ENCODE measurements around the gene SAMD14. TPM values are rescaled to one million over a fixed set of nuclear protein-coding genes. Genes with fewer than 3 reads are reported as not detected.

Gene SAMD14
- total and polyA plus RNA-seq, 10 of the 15 experiments (the other 5 are each of a cell fraction or from before 2014, with no cell fraction given), result 0.06 to 1.7 (median 0.25) TPM; not detected in 3

- TF ChIP-seq SKIL (IDR thresholded peaks at IDR 0.05; ENCODE audit: low read depth, poor library complexity, severe bottlenecking) (peak; percentile 95), HSF1 (IDR thresholded peaks at IDR 0.05; ENCODE audit: low read depth, low read length) (no peak), MLLT1 (IDR thresholded peaks at IDR 0.05) (peak; percentile 73), ZBTB11 (CRISPR knock-in tag; IDR thresholded peaks at IDR 0.05) (no peak), NFYA (IDR thresholded peaks at IDR 0.05; ENCODE audit: borderline replicate concordance, low read depth, low read length) (no peak), MXI1 (IDR thresholded peaks at IDR 0.05; ENCODE audit: low read depth, low read length) (peak; percentile 48), EGR1 (IDR thresholded peaks at IDR 0.05; ENCODE audit: borderline replicate concordance in 1 of 2, low read depth in 2 of 2, low read length in 2 of 2) (peak in 1 of 2 experiments; percentile 51; a peak in 1 of 3 replicates), PKNOX1 (IDR thresholded peaks at IDR 0.05) (0 out of 2 replicates have a peak, but pooled peaks have one; percentile 6), NRF1 (conservative IDR thresholded peaks at IDR 0.05; ENCODE audit: low read depth, low read length) (no peak), PAX5 (IDR thresholded peaks at IDR 0.05; ENCODE audit: borderline replicate concordance, low read depth, low read length) (peak; percentile 84; the same call in 1 of the 2 replicates), KLF5 (IDR thresholded peaks at IDR 0.05; ENCODE audit: partially characterized antibody) (peak; percentile 53), DPF2 (IDR thresholded peaks at IDR 0.05) (peak; percentile 98), BHLHE40 (IDR thresholded peaks at IDR 0.05; ENCODE audit: borderline replicate concordance in 1 of 2, low read depth in 2 of 2, low read length in 1 of 2) (peak; percentile 94), CREB1 (IDR thresholded peaks at IDR 0.05; ENCODE audit: low read depth) (no peak), NR2C2 (IDR thresholded peaks at IDR 0.05; ENCODE audit: borderline replicate concordance, control insufficient read depth, insufficient read length, low read depth) (no peak), IKZF1 (conservative IDR thresholded peaks at IDR 0.05) (peak; percentile 99), CBX3 (IDR thresholded peaks at IDR 0.05; ENCODE audit: borderline replicate concordance, low read depth) (no peak), ZNF207 (IDR thresholded peaks at IDR 0.05; ENCODE audit: borderline replicate concordance) (peak; percentile 75; the same call in 1 of the 2 replicates)
These were observed 18.5 kb upstream of the SAMD14 start (continued) for GRCh38 chr17:50148226-50149090.

All from GM12878 (cell line).